ENCODE measurements around the gene PHC2. TPM values are rescaled to one million over a fixed set of nuclear protein-coding genes. Genes with fewer than 3 reads are reported as not detected.

Gene PHC2
- total RNA-seq, 2 experiments from 2014 or later, result 34.0 to 35.0 TPM

DNA sequence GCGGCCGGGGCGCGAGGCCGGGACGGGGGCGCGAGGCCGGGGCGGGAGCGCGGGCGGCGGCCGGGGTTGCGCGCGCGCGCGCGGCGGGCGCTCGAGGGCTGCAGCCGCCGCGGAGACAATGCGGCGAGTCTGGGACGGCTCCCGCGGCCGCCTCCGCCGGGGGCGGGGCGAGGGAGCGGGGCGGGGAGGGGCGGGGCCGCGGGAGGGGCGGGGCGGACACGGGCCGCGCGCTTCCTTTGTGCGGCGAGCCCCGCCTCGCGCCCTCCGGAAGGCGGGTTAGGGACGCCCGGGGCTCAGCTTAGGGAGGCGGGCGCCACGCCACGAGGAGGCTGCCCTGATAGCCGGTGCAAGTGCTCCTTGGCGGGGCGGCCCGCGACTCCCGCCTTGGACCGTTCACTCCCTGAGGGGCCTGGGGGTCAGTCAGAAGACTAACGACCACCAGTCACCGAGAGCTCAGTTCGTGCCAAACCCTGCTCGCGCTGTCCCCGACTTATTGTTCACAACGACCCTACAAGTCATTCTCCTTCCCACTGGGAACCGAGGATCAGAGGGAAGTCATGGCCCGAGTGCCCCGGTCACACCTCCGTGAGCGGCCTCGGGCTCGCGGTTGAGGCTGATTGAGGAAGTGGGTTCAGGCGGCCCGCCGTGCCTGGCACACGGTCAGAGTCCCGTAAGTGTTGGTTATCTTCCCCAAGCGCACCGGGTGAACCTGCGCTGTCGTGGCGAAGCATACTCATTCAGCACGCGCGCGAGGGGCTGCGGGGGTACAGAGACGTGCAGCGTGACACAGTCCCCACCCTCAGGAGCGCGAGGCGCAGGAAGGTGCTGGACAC is 80.9 kb downstream of the PHC2 start:
- Histone ChIP-seq H3K27ac (ENCODE audit: low read depth, low read length, poor library complexity, severe bottlenecking) (peak overlapping the region; percentile 40), H3K4me2 (ENCODE audit: low read length) (peak overlapping the region; percentile 96), H3K36me3 (ENCODE audit: insufficient read depth, low read length) (0 out of 2 replicates have a peak, but pooled peaks cover 8% of the 10 kb centered on the region), H3K9me3 (ENCODE audit: low read length) (no peaks in the 10 kb centered on the region), H3K79me2 (ENCODE audit: insufficient read depth, low read depth, low read length) (peaks cover 14% of the 10 kb centered on the region; the same call in 1 of the 2 replicates), H4K20me1 (ENCODE audit: insufficient read depth, low read length) (peaks cover 17% of the 10 kb centered on the region; the same call in 1 of the 2 replicates), H2AFZ (ENCODE audit: low read length) (peak overlapping the region; percentile 92), H3K4me3 (ENCODE audit: low read depth, low read length, poor library complexity, severe bottlenecking) (peak overlapping the region; percentile 76), H3K9me2 (ENCODE audit: insufficient read depth, low read length) (no peaks in the 10 kb centered on the region), H3K4me1 (ENCODE audit: insufficient read depth, low read length, poor library complexity, severe bottlenecking) (peaks cover 35% of the 10 kb centered on the region)
- ChIA-PET POLR2A (interaction anchor here (0.7 to 1.1 kb wide), 2 partner anchors 36 to 46 kb away, joined by 4 read pairs; no protein-coding TSS in a partner anchor), CTCF (ENCODE audit: unreplicated experiment) (no interaction called here)
- DNase-seq (ENCODE audit: low spot score), result peak; percentile 91
- BruUV-seq (replicated peaks), result no TSS peak
- TF ChIP-seq, protein P1, sequence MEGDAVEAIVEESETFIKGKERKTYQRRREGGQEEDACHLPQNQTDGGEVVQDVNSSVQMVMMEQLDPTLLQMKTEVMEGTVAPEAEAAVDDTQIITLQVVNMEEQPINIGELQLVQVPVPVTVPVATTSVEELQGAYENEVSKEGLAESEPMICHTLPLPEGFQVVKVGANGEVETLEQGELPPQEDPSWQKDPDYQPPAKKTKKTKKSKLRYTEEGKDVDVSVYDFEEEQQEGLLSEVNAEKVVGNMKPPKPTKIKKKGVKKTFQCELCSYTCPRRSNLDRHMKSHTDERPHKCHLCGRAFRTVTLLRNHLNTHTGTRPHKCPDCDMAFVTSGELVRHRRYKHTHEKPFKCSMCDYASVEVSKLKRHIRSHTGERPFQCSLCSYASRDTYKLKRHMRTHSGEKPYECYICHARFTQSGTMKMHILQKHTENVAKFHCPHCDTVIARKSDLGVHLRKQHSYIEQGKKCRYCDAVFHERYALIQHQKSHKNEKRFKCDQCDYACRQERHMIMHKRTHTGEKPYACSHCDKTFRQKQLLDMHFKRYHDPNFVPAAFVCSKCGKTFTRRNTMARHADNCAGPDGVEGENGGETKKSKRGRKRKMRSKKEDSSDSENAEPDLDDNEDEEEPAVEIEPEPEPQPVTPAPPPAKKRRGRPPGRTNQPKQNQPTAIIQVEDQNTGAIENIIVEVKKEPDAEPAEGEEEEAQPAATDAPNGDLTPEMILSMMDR (conservative IDR thresholded peaks at IDR 0.05; ENCODE audit: low read length), result no peak
- no peak for TF ChIP-seq EZH2phosphoT487 (IDR thresholded peaks at IDR 0.05; ENCODE audit: borderline replicate concordance, low read depth, low read length)
- intact Hi-C loops (cut with micrococcal nuclease; ENCODE audit: unreplicated experiment), result loop anchor here (5.0 kb wide), 1 partner anchor 112 kb away; no protein-coding TSS in a partner anchor

DNA sequence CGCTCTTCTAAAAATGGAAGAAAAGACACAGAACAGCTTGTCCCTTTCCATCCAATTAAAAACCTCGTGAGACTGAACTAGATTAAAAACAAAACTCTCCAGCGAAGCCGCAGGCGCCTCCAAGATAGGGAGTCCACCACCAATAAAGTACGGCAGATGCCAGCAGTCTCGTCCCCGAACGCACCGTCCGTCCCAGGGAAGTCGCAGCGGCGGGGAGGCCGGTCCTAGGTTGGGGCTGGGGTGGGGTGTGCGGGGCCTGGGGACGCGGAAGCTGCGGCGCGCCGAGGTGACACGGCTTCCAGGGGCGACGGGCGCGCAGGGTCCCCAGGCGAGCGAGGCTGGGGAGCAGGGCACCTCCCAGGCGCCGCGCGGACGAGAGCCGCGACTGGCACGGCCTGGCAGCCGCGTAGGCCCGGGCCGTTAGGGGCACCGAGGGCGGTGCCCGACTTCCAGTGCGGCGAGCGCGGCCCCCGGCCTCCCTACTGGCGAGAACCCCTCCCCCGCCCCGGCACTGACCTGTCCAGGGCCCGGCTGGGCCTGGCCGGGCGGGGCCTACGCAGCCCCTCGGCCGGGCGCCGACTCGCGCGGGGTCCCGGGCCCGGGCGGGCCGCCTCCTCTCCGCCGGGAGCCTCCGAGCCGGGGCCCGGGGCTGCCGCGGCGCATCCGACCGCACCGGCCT is 81.7 kb downstream of the PHC2 start:
- ChIA-PET POLR2A (interaction anchor here (0.7 to 1.1 kb wide), 2 partner anchors 35 to 47 kb away, joined by 4 read pairs; no protein-coding TSS in a partner anchor), CTCF (ENCODE audit: unreplicated experiment) (no interaction called here)
- Histone ChIP-seq H3K4me3 (ENCODE audit: low read depth, low read length, poor library complexity, severe bottlenecking) (peak overlapping the region; percentile 76), H2AFZ (ENCODE audit: low read length) (0 out of 2 replicates have a peak overlapping the region, but pooled peaks have one; percentile 1), H3K4me2 (ENCODE audit: low read length) (peak overlapping the region; percentile 74), H3K79me2 (ENCODE audit: insufficient read depth, low read depth, low read length) (peaks cover 14% of the 10 kb centered on the region; the same call in 1 of the 2 replicates), H3K9me3 (ENCODE audit: low read length) (no peaks in the 10 kb centered on the region), H3K9me2 (ENCODE audit: insufficient read depth, low read length) (no peaks in the 10 kb centered on the region), H3K4me1 (ENCODE audit: insufficient read depth, low read length, poor library complexity, severe bottlenecking) (peaks cover 35% of the 10 kb centered on the region), H3K36me3 (ENCODE audit: insufficient read depth, low read length) (0 out of 2 replicates have a peak, but pooled peaks cover 8% of the 10 kb centered on the region), H3K27ac (ENCODE audit: low read depth, low read length, poor library complexity, severe bottlenecking) (peak overlapping the region; percentile 10), H4K20me1 (ENCODE audit: insufficient read depth, low read length) (peaks cover 17% of the 10 kb centered on the region; the same call in 1 of the 2 replicates)
- TF ChIP-seq EZH2phosphoT487 (IDR thresholded peaks at IDR 0.05; ENCODE audit: borderline replicate concordance, low read depth, low read length), result no peak
- TF ChIP-seq, protein P1 (conservative IDR thresholded peaks at IDR 0.05; ENCODE audit: low read length), result no peak
- intact Hi-C loops (cut with micrococcal nuclease; ENCODE audit: unreplicated experiment), result no loop called here
- DNase-seq (ENCODE audit: low spot score), result peak; percentile 61
- no TSS peak for BruUV-seq (replicated peaks)

Data from OCI-LY7 (cell line).